NB4 (cell line): ENCODE measurements around the gene FLG.
"Not testable (repeated sequence)": the region's sequence is repeated elsewhere in the genome, so short reads cannot be mapped to it uniquely, and the experiment has no call there.

Experiments
- CTCF ChIP-seq: IDR thresholded peaks from one replicate; pipeline ENCODE4 v1.5.1; 2012; ENCODE audit warnings: low read depth, low read length
- MYC ChIP-seq: IDR thresholded peaks from 2 replicates; pipeline ENCODE4 v1.6.1; 2011; ENCODE audit warnings: low read depth, low read length
- POLR2A ChIP-seq: IDR thresholded peaks from 2 replicates; pipeline ENCODE4 v1.6.1; 2011; ENCODE audit warnings: mild to moderate bottlenecking; ENCODE audit not compliant: insufficient read length; ENCODE audit errors: extremely low read depth

DNA sequence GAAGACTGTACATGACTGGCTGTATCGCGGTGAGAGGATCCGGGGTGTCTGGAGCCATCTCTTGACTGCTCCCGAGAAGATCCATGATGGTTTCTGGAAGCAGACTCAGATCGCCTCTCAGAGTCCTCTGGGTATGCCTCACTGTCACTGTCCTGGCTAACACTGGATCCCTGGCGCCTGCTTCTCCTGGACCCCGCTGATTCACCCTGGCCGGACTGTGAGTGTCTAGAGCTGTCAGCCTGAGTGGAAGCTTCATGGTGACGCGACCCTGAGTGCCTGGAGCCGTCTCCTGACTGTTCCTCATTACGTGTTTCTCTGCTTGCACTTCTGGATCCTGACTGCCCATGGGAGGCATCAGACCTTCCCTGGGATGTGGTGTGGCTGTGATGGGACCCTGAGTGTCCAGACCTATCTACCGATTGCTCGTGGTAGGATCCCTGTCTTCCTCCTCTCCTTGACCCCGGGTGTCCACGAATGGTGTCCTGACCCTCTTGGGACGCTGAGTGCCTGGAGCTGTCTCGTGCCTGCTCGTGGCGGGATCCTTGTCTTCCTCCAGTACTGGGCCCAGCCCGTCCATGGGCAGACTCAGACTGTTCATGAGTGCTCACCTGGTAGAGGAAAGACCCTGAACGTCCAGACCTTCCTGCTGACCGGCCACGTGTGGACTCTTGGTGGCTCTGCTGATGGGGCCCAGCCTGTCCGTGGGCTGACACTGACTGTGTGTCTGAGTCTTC is 21.7 kb downstream of the FLG start:
- TF ChIP-seq POLR2A, CTCF, MYC: not testable (repeated sequence)
